Ramos (cell line): ENCODE data around the gene EFHC1.
"Not testable (repeated sequence)": the region's sequence is repeated elsewhere in the genome, so short reads cannot be mapped to it uniquely, and the experiment has no call there.

ENCODE experiments used
- in situ Hi-C: fragments of 300-500 bp; cut with MboI; formaldehyde crosslinking; loops from one replicate; pipeline ENCODE4 v1.14.3; 2022; ENCODE audit warnings: low sequenced_read_pairs; ENCODE audit not compliant: unreplicated experiment

The EFHC1 gene

DNA sequence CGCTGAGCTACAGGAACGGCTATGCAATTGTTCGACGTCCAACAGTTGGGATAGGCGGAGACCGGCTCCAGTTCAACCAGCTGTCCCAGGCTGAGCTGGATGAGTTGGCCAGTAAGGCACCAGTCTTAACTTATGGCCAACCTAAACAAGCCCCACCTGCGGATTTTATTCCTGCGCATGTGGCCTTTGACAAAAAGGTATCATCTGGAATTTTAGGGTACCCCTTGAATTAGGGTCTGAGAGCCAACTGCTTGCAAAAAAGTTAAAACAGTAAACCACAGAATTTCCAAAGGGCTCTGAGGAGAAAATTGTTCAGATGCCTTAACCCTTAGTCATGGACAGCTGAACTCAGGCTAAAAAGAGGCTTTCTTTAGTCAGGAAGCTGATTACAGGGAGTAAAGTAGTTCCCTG, 3.8 kb downstream of the EFHC1 start:
- in situ Hi-C loops, result no loop called here

DNA sequence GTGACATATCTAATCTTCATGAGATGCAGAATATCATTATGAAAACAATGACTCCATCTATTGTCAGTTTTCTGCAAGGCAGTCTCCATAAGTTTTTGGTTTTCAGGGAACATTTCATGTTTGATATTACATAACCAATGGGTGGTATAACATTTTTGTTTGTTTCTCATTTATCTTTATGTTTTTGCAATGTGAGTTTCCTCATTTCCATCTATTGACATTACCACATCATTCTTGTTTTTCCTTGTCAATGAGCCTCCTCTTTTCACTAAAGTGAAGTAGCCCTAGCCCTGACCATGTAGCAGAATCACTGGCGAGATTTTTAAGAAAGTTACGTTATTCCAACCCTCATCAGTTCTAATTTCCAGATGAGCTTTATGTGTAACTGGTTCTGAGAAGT, 4.4 kb downstream of the EFHC1 start:
- in situ Hi-C loops, result no loop called here

DNA sequence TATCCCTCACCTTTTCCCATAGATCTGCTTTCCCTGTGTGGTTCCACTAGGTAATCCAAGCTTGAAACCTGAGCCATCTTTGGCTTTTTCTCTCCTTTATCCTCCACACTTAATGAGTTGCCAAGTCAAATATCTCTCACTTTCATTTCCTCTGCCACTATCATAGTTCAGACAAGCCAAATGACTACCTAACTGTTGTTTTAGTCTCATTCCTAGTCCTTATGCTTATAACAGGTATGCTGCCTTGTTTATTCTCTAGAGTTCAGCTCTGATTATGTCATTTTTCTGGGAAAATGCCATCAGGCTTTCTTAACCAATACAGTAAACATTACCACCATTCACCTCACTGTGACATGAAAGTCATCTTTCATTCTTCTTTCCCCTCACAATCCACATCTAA, 6.5 kb downstream of the EFHC1 start:
- in situ Hi-C loops, result no loop called here

DNA sequence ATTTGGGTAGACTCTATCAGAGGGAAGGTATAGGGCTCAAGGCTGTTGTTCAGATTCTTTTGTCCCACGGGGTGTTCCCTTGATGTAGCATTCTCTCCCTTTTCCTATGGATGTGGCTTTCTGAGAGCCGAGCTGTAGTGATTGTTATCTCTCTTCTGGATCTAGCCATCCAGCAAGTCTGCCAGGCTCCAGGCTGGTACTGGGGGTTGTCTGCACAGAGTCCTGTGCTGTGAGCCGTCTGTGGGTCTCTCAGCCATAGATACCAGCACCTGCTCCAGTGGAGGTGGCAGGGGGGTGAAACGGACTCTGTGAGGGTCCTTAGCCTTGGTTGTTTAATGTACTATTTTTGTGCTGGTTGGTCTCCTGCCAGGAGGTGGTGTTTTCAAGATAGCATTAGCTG, 13.2 kb downstream of the EFHC1 start:
- in situ Hi-C loops, result not testable (repeated sequence)

DNA sequence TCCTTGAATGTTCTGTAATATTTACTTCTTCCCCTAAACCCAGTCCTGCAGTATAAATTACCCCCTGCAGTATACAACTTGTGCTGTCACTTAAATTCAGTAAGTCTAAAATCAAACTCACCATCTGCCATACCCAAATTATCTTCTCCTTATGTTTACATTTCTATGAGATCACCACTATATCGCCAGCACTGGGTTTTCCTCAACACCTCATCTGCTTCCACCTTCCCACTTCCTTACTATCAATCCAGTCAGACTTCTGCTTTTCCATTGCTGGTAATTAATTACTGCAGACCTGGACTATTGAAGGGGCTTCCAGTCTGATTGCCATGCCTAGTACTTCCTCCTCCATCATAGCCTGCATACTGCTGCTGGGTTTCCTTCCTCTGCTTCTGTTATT, 15.2 kb downstream of the EFHC1 start:
- in situ Hi-C loops, result no loop called here

DNA sequence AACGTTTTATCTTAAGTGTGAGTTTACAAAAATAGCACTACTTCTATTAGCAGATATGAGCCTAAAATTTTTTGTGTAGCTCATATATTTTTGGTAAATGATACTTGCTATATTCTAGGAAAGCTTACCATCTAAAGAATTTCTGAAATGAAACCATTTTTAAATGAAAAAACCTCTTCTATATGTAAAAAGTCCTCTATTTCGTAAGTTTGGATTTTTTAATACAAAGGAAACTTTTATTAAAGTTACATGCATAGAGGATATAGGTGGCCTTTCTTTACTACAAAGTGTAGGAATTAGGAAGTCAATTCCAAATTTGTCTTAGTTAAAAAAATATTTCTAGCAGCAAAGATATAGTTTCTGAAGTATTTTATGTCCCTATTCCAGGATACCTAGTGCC, 18.8 kb downstream of the EFHC1 start:
- in situ Hi-C loops, result no loop called here

DNA sequence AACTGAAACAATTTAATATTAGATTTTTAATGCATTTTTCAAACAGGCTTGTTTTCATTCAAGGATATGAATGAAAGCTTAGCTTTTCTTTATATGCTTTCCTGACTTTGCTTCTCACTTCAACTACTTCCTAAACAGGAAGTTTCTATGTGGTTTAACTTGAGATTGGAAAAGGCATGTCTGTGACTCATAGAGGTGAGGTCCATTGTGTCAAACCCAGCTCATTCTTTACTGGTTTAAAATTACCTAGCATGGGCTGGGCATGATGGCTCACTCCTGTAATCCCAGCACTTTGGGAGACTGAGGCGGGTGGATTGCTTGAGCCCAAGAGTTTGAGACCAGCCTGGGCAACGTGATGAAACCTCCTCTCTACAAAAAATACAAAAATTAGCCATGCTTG, 34.4 kb downstream of the EFHC1 start:
- in situ Hi-C loops, result no loop called here

DNA sequence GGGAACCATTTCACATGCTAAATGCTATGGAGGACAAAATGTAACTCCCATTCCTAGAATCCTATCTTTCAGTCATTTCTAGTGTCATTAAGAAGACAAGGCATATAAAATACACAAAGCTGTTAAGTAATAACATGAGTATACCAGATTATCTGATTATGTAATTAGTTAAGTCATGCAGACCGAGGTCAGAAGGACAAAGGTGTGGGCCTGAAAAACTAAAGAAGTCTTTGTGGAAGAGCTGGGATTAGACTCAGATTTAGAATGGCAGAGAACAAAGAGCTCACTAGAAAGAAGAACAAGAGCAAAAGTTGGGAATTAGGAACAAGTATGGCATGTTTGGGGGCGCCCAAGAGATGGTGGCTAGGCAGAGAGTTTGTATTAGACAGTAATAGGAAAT, 37.0 kb downstream of the EFHC1 start:
- in situ Hi-C loops, result no loop called here

DNA sequence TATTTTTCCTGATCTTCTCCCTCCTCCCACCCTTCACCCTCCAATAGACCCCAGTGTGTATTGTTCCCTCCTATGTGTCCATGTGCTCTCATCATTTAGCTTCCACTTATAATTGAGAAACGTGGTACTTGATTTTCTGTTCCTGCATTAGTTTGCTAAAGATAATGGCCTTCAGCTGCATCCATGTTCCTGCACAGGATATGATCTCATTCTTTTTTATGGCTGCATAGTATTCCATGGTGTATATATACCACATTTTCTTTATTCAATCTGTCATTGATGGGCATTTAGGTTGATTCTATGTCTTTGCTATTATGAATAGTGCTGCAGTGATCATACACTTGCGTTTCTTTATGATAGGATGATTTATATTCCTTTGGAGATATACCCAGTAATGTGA, 41.1 kb downstream of the EFHC1 start:
- in situ Hi-C loops, result not testable (repeated sequence)

DNA sequence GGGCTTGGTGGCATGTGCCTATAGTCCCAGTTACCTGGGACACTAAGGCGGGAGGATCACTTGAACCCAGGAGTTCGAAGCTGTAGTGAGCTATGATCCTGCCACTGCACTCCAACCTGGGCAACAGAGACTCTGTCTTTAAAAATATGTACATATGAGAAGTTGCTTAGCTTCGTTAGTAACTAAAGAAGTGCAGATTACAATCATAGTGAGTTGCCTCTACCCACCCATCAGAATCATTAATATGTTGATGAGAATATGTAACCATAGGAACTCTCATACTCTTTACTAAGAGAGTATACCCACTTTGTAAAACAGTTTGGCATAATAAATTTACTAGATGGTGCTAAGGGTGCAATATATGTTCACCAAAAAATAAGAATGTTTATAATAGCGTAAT, 54.0 kb downstream of the EFHC1 start:
- in situ Hi-C loops, result no loop called here

DNA sequence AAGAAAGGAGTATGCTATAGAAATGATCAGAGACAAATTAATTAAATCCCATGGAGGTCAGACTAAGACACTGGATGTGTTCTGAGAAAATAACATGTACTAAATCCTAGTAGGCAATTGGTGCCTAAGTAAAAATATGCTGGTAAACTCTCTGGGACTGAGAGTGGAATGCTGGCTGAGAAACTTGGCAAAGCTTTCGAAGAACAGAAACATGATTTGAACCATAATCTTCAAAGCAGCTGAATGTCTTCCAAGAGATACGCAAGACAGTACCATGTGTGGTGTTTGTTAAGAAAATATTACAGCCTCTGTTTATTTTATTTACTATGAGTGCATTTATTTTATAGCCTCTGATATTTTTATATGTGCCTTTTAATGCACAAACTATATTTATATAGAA, 55.2 kb downstream of the EFHC1 start:
- in situ Hi-C loops, result no loop called here

DNA sequence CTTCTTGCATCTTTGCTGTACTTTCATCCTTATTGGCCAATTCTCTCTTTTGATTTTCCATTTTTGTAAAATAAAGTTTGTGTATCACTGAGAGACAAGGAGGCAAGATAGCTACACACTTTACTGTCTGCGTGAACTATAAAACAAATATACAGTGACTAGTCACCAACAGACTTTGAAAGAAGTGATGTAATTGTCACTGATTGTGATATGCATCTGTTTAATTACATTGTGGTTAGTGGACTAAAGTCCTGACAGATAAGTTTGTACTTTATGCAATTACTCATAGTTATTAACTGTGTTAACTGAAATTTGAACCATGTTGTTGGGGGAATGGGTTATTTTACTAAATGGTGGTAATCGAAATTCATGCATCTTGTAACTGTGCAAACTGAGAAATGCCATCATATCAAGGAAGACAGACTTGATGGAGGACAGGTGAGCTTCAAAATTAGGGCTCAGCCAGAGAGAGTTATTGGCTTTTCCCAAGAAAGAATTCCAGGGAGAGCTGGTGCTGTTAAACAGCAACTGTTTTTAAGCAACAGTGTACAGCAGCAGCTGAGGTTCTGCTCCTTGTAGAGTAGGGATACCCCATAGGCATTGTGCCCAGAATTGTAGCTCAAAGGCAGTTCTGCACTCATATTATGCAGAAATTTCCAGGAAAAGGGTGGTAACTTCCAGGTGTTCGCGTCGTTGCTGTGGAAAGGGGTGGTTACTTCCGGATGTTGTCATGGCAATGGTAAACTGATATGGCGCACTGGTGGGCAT, 62.9 kb downstream of the EFHC1 start:
- in situ Hi-C loops, result no loop called here

DNA sequence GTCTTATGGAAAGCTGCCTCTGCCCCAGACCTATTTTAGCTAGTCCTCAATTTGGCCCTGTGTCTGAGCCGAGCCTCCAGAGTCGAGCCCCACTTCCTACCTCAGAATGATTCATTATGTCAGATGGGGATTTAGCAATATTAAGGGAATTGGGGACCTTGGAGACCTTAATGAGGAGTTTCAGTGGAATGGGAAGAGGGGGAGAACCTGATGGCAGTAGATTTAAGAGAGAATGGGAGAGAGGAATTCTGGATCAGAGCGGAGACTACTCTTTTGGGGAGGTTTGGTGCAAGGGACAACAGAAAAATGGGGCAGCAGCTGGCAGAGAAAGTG, 63.5 kb downstream of the EFHC1 start:
- in situ Hi-C loops, result no loop called here

DNA sequence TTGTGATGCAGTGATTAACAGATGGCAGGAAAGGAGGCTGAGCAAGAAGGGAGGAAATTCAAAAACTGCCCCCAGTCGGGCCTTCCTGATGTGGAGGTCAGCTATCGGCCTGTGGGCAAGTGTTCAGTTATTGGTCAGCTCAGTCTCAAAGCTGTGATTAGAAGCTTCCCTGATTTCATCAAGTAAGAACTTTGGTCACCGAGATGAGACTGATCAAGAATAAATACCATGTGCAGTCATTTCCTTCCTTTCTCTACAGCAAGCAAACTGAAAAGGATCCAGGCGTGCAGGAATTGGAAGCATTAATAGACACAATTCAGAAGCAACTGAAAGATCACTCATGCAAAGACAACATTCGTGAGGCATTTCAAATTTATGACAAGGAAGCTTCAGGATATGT, 69.7 kb downstream of the EFHC1 start:
- in situ Hi-C loops, result no loop called here

DNA sequence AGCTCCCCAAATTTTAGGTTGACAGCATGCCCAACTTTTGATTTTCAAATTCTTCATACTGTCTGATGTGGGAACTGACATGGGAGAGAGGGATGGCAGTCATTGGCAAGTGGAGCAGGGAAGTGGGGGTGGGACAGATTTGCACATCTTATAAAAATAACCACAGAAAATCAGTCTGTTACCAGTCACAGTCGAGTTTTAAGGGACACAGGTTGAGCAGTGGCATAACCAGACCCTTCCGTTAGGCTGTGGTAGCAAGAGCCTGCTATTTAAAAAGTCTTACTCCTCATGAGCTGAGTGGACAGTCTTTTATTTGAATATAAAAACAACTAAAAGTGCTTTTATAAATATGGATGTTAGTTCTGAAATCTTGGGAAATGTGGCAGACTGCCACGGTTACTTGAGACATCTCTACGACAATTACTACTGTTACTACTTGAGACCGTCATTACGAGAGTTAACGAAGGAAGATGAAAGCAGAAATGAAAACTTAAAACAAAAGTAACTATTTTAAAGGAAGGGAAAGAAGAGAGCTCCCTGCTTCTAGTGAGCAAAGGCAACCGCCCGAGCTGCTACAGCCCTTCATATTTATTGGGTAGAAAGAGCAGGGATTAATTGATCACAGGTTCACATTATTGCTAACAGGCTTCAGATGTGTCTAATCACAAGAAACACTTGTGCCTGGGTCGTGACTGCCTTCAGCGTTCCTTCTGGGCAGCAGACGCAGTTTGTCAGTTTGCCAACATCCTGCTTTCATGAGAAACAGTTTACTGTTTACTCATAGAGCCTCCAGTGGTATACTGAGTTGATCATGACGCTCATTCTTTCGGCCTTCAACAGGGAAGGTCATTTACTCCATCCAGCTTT, 71.3 kb downstream of the EFHC1 start:
- in situ Hi-C loops, result no loop called here

DNA sequence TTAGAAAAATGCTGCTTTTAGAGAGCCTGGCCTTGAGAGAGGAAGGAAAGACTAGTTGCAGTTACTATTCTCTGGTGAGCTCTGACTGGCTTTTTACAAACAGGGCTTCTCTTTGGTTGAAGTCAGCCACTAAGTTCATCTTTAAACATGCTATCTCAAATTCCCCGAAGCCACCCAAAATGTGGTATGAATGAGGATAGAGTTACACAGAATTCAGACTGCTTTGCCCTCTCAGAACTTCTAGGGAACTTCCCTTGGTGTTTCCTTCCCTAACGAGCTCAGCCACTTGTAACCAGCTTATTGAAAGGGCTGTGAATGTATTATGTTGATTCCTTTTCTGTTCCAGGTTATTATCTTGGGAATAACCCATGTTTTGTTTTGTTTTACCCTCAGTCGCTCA, 73.5 kb downstream of the EFHC1 start:
- in situ Hi-C loops, result no loop called here

DNA sequence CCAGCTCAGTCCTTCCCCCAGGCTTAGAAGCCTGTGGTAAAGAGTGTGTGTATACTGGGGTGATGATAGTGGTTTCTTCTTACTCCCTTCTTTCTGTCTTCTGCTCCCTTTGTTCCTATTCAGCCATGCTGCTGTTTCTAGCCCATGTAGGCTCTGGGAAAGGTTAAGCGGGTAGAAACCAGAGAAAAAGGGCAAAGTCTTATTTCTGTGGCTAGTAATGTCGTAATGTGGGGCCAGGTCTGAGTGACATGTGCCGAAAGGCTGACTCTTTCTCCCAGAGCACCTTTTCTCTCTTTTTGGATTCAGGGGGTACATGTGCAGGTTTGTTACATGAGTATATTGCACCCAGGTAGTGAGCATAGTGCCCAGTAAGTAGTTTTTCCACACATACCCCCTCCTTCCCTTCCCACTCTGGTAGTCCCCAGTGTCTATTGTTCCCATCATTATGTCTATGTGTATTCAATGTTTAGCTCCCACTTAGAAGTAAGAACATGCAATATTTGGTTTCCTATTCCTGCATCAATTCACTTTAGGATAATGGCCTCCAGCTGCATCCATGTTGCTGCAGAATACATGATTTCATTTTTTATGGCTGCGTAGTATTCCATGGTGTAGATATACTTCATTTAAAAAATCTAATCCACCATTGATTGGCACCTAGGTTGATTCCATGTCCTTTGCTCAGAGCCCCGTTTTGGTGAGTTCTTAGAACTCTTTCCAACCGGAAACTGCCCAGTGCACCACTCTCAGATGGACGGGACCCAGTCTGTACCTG, 74.3 kb downstream of the EFHC1 start:
- in situ Hi-C loops, result loop anchor here (5.0 kb wide), 1 partner anchor 77 kb away; no protein-coding TSS in a partner anchor

DNA sequence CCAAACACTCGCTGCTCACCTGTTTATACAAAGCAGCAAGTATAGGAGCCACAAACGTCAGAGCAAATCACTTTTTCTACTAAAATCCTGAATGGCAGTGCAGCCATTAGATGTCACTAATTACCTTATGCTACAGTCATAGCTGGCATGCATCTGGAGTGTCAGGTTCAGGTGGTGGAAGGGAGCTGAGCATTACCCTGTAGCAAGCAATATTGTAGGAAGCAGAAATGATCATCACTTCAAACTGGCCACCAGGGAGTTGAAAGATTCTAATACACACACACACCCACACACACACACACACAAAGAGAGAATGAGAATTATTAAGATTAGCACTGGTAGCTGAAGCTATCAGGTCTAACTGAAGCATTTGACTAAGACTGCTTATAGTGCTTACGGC, 75.8 kb downstream of the EFHC1 start:
- in situ Hi-C loops, result loop anchor here (5.0 kb wide), 1 partner anchor 79 kb away; no protein-coding TSS in a partner anchor

DNA sequence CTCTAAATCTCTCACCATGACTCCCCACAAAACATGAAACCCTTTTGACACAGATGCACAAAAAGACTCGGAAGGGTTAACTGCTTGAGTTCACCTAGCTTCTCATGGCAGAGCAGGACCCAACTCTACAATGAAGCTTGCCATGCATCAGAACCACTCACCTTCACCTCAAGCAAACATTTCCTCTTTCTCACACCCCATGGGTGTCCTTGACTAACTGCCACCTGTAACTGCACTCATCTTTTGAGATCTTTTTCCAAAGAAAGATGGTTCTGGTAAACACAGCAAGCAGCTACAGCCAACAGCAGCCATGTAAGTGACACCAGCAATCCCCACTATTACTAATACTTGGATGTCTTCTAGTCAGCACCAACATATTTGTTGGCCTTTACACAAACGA, 76.5 kb downstream of the EFHC1 start:
- in situ Hi-C loops, result loop anchor here (5.0 kb wide), 1 partner anchor 79 kb away; no protein-coding TSS in a partner anchor

DNA sequence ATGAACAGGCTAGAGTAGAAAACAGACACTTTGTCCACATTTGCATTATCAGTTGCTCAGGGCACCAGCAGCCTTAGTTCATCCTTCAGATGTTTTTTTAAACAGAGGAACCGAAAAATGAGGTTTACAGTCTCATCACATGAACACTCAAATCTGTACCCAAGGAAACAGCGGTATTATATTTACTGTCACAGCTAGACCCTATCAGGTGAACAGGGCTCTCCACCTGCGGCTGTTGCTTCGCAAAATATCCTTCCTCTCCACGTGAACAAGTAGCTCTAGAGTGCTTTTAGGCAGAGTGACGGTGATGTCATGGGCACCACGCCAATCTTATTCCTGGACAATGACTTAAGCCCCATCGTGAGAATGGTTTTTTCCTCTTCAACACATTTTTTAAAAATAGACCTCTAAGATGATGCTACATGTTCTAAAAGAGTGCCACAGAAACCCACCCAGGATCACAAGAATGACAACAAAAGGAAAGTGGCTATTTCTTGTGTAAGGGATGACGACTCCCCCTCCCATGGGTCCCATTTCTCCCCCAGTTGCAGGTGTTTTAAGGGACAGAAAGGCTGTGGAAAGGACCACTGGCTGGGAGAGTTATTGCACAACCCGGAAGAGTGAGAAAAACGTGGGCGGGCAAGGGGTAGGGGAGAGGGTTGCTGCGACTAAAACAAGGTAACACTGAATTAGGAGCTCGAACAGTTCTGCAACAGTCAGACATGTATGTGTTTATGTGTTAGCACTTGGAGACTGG, 77.7 kb downstream of the EFHC1 start:
- in situ Hi-C loops, result loop anchor here (5.0 kb wide), 1 partner anchor 81 kb away; no protein-coding TSS in a partner anchor
